Left lung (tissue), 10 donors: ENCODE measurements around the gene CACNA1H. TPM values are rescaled to one million over a fixed set of nuclear protein-coding genes. Genes with fewer than 3 reads are reported as not detected.

ENCODE experiments used
- ATAC-seq: fragments of 200-7000 bp; cut with Tn5 transposase; one replicate; pipeline ENCODE4 v1.9.1; 2020; ENCODE audit warnings: moderate library complexity
- DNase-seq, 4 donors: peaks; one replicate each; pipeline ENCODE4 v3.0.0-alpha.2; 2013 to 2020
- H3K27ac ChIP-seq, 2 donors: fragments of 200-600 bp; sonication (generic) in 1 of 2; one replicate each; pipeline versions ENCODE4 v1.5.0 to v1.8.0; 2020 to 2021
- H3K27me3 ChIP-seq, 2 donors: fragments of 200-600 bp; sonication (generic) in 1 of 2; one replicate each; pipeline versions ENCODE4 v1.5.0 to v1.8.0; 2020 to 2021
- H3K36me3 ChIP-seq, 2 donors: fragments of 200-600 bp; sonication (generic) in 1 of 2; one replicate each; pipeline versions ENCODE4 v1.5.0 to v1.8.0; 2020 to 2021
- H3K4me1 ChIP-seq, 2 donors: fragments of 200-600 bp; one replicate each; pipeline ENCODE4 v1.8.0; 2021
- H3K4me3 ChIP-seq, 2 donors: fragments of 200-600 bp; sonication (generic) in 1 of 2; one replicate each; pipeline versions ENCODE4 v1.5.0 to v1.8.0; 2020 to 2021; ENCODE audit warnings: mild to moderate bottlenecking in 1 of 2
- H3K9me3 ChIP-seq, 2 donors: fragments of 200-600 bp; sonication (generic) in 1 of 2; one replicate each; pipeline versions ENCODE4 v1.5.0 to v1.8.0; 2020 to 2021
- intact Hi-C, 2 donors: fragments of 100-400 bp; cut with DNase I; formaldehyde crosslinking; loops; one replicate each; pipeline versions ENCODE4 v1.11.2 to v1.14.2; 2022
- polyA plus RNA-seq, 6 donors: library from polyadenylated mRNA; unstranded; fragments of 120-200 nt; gene quantifications; one replicate each; pipeline ENCODE4 v1.2.1, GENCODE V29; 2013; ENCODE audit not compliant: insufficient read length in 6 of 6
- total RNA-seq, 2 donors: library from RNA; stranded (reverse); fragmentation: NEBNext Ultra II Directional; extraction: Animal tissue kit (Norgen Biotek cat#: 25700); gene quantifications; one replicate each; pipeline ENCODE4 v1.2.1, GENCODE V29; 2021
- TF ChIP-seq, protein P1 (sequence below), 2 donors: fragments of 200-600 bp; sonication (generic) in 1 of 2; IDR thresholded peaks; one replicate each; pipeline versions ENCODE4 v1.5.0 to v1.8.0; 2021; ENCODE audit warnings: antibody characterized with exemption in 2 of 2
- donor health status: DM: no; HTN: yes; CAD: no.
- donor health status: DM: no; HTN: no; CAD: no.

The CACNA1H gene
- total and polyA plus RNA-seq, 8 donors: 3.4 to 14.0 (median 7.1) TPM

- TF ChIP-seq, protein P1, sequence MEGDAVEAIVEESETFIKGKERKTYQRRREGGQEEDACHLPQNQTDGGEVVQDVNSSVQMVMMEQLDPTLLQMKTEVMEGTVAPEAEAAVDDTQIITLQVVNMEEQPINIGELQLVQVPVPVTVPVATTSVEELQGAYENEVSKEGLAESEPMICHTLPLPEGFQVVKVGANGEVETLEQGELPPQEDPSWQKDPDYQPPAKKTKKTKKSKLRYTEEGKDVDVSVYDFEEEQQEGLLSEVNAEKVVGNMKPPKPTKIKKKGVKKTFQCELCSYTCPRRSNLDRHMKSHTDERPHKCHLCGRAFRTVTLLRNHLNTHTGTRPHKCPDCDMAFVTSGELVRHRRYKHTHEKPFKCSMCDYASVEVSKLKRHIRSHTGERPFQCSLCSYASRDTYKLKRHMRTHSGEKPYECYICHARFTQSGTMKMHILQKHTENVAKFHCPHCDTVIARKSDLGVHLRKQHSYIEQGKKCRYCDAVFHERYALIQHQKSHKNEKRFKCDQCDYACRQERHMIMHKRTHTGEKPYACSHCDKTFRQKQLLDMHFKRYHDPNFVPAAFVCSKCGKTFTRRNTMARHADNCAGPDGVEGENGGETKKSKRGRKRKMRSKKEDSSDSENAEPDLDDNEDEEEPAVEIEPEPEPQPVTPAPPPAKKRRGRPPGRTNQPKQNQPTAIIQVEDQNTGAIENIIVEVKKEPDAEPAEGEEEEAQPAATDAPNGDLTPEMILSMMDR (IDR thresholded peaks at IDR 0.05): no peak
- H3K4me3 ChIP-seq: no peak overlapping the region
- intact Hi-C loops: no loop called here
- H3K4me1 ChIP-seq: no peaks in the 10 kb centered on the region
- H3K9me3 ChIP-seq: no peaks in the 10 kb centered on the region
- ATAC-seq (no peak), DNase-seq (no peak)
- no peaks in the 10 kb centered on the region for H3K36me3 ChIP-seq
- H3K27me3 ChIP-seq: peaks cover 0 to 22% of the 10 kb centered on the region in 2 donors
- no peak overlapping the region for H3K27ac ChIP-seq
These were observed 46.6 kb downstream of the CACNA1H start for GRCh38 chr16:1199347-1200013.

GRCh38 chr16:1200014-1200627, 47.2 kb downstream of the CACNA1H start:
- no peak overlapping the region for H3K4me3 ChIP-seq
- H3K9me3 ChIP-seq: no peaks in the 10 kb centered on the region
- H3K27me3 ChIP-seq: peaks cover 0 to 22% of the 10 kb centered on the region in 2 donors
- no peaks in the 10 kb centered on the region for H3K4me1 ChIP-seq
- TF ChIP-seq, protein P1 (IDR thresholded peaks at IDR 0.05): no peak
- ATAC-seq: no peak
- H3K27ac ChIP-seq: no peak overlapping the region
- intact Hi-C loops: no loop called here
- H3K36me3 ChIP-seq: no peaks in the 10 kb centered on the region
- DNase-seq: no peak

- intact Hi-C loops: no loop called here
These were observed 48.5 kb downstream of the CACNA1H start for GRCh38 chr16:1201444-1201843.

GRCh38 chr16:1202274-1202673, 49.4 kb downstream of the CACNA1H start:
- no peak for DNase-seq
- H3K27me3 ChIP-seq: peaks cover 0 to 19% of the 10 kb centered on the region in 2 donors
- TF ChIP-seq, protein P1 (IDR thresholded peaks at IDR 0.05): no peak
- H3K9me3 ChIP-seq: no peaks in the 10 kb centered on the region
- no peak for ATAC-seq
- intact Hi-C loops: no loop called here
- H3K36me3 ChIP-seq: no peaks in the 10 kb centered on the region
- H3K4me3 ChIP-seq: no peak overlapping the region
- H3K27ac ChIP-seq: no peak overlapping the region
- no peaks in the 10 kb centered on the region for H3K4me1 ChIP-seq

More at GRCh38 chr16:1201444-1201843, 48.5 kb downstream of the CACNA1H start:
- Histone ChIP-seq H3K36me3 (no peaks in the 10 kb centered on the region), H3K4me3 (no peak overlapping the region), H3K27me3 (peaks cover 0 to 25% of the 10 kb centered on the region in 2 donors), H3K9me3 (no peaks in the 10 kb centered on the region), H3K27ac (no peak overlapping the region), H3K4me1 (no peaks in the 10 kb centered on the region)
- TF ChIP-seq, protein P1 (IDR thresholded peaks at IDR 0.05): no peak
- DNase-seq: no peak
- ATAC-seq: no peak

- ATAC-seq: no peak
- DNase-seq: no peak
- Histone ChIP-seq H3K4me3 (no peak overlapping the region), H3K27ac (no peak overlapping the region), H3K27me3 (peaks cover 0 to 26% of the 10 kb centered on the region in 2 donors), H3K4me1 (no peaks in the 10 kb centered on the region), H3K36me3 (no peaks in the 10 kb centered on the region), H3K9me3 (no peaks in the 10 kb centered on the region)
- TF ChIP-seq, protein P1 (IDR thresholded peaks at IDR 0.05): no peak
- intact Hi-C loops: no loop called here
These were observed 52.0 kb downstream of the CACNA1H start for GRCh38 chr16:1204933-1205332.
